ENCODE data around the gene SKIC8.

Gene SKIC8

DNA sequence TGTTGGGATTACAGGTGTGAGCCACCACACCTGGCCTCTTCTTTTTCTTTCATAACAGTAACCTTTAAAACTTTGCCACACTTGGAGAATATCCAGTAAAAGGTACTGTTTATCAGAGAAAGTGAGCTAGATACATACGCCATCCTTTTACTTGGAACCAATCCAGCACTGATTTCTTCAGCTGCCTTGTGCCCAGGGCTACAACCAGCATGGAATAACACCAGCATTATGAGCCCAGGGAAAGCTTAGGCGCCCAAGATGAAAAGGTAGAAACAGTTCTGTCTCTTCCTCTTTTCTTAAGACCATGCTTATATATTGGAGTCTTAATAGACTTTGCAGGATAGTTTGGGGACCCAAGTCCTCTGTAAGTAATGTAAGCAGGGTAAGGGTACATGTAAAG, 8.4 kb downstream of the SKIC8 start:
- DNase-seq: no peak

GRCh38 chr15:78290222-78290621, 9.2 kb downstream of the SKIC8 start:
- DNase-seq: no peak

DNA sequence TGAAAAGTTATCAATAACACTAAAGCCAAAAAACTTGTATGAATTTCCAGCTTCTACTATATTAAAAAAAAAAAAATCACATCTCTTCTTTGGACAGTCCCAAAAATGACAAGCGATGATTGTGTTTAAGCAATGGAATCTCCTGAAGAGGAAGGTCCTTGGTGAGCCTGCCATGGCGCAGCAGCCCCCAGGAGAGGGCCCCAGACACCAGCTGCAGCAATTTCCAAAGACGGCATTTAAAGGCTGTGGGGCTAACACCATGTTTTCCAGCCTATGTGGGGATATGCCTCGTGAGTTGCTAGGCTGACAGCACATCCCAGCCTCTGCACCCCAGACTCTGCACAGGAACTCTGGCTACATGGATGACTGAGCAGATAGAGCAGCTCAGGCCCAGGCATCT, 14.7 kb downstream of the SKIC8 start:
- peak; percentile 29 for DNase-seq

- DNase-seq: no peak
Measured at GRCh38 chr15:78282324-78282723, 17.1 kb downstream of the SKIC8 start.

- no peak for DNase-seq
Measured at GRCh38 chr15:78280319-78281072, 18.9 kb downstream of the SKIC8 start.

GRCh38 chr15:78276064-78276943, 23.1 kb downstream of the SKIC8 start:
- peak; percentile 90 for DNase-seq

GRCh38 chr15:78274994-78275393, 24.4 kb downstream of the SKIC8 start:
- DNase-seq: no peak

- DNase-seq: no peak
Measured at GRCh38 chr15:78272776-78273175, 26.6 kb downstream of the SKIC8 start.

DNA sequence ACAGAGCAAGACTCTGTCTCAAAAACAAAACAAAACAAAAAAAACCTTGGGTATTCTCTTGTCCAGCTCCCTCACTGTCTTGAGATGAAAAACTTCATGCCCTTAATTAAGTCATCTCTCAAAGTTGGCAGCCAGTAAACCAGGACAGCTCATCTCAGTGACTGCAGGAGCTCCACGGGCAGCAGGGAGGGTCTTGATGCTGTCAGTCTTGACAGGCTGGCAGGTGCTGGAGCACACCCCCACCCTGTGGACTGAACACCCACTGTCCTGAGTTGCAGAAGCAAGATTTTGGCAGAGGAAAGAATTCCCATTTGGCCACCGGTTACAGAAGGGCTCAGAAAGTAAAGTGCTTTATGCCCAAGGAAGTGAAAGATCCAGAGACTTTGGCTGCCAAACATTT, 27.1 kb downstream of the SKIC8 start:
- no peak for DNase-seq

DNA sequence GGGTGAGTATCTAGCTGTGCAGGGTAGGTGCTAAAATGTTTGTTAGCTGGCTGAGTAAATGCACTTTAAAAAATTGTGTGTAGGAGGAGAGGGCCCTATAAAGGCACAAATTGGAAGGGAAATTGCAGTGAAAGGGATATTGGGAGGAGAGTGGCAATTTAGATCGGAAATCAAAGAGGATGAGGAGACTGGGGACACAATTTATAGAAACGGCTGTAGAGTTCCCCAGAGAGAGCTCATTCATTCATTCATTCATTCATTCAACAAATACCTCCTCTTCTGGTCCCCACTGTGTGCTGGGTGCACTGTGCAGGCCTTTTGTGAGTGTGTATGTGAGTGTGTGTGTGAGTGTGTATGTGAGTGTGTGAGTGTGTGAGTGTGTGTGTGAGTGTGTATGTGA, 32.6 kb downstream of the SKIC8 start:
- no peak for DNase-seq

GRCh38 chr15:78266229-78266628, 33.2 kb downstream of the SKIC8 start:
- no peak for DNase-seq

DNA sequence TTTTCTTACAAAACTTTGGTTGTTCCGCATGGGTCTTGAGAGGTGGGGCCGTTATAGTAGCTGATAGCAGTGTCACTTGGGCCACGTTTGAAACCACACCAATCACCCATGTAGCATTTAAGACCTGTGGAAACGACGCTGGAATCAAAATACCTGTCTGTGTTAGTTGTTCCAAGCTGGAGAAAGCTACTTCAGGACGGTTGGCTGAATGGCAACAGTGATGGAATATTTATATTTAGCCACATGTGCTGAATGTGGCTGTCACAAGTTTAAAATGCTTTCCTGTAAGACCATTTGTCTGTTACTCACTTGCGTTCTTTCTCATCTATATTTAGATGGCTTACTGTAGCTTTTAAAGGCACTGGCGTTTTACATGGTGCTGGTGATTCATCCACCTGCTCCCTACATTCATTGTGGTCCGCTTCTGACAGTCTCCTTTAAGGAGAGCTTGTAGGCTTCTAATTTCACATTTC, 33.6 kb downstream of the SKIC8 start:
- DNase-seq: no peak

DNA sequence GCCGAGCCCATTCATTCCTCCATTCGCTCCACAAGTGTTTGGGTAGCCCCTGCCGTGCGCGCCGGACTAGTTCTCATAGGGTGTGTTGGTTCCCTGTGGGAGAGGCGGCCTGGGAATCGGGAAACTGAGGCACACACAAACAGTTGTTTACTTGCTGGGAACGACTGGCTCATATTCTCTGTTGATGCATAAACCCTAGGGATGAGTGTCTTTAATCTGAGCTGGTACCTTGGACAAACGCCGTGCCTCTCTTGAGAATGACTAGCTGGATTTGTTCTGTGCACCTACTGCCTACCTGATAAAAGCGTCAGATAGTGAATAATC, 34.3 kb downstream of the SKIC8 start:
- DNase-seq: no peak

DNA sequence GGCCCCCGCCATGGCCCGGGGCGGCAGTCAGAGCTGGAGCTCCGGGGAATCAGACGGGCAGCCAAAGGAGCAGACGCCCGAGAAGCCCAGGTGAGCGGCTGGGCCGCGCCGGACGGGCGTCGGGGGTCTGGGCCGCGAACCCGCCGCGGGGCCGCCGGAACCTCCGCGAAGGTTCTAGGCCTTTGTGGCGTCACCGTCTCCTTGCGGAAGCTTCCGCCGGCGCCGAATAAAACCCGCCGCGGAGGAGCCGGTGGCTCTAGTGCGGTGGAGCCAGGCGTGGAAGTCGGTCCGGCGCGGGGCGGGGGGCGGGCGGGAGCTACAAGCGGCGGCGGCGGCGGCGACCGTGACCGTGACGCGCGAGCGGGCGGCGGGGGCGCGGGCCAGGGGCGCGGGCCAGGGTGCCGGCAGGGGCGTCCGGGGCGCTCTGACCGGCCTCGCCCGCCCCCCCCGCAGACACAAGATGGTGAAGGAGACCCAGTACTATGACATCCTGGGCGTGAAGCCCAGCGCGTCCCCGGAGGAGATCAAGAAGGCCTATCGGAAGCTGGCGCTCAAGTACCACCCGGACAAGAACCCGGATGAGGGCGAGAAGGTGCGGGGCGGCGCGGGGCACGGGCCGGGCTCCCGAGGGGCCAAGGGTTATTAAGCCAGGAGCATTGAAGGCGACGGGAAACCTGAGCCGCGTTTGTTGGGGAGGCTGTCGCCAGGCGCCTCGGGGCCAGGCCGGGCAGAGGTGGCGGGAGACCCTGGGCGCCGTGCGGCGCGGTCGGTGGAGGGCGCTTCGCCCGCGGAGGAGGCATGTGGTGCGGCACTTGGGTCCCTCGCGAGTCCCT, 34.9 kb downstream of the SKIC8 start, which contains the start of gene DNAJA4:
TSS of gene DNAJA4 (plus strand) at position 259 of the 833 bp plus-strand sequence. CDS start at position 461, 202 bp downstream.
- peak; percentile 70 for DNase-seq

DNA sequence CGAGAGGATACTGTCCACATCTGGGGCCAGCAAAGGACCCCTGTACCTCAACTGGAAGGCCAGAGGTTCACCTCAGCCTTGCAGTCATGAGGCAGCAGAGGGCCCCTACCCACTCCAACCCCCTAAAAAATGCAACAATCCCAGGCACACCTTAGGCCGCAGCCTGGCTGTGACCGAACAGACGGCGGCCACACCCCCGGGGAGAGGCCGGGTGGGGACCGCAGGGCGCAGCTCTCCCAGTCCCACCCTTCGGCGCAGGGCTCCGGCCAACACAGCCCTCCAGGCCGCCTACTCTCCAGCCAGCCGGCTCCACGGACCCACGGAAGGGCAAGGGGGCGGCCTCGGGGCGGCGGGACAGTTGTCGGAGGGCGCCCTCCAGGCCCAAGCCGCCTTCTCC, 35.5 kb downstream of the SKIC8 start:
- DNase-seq: no peak

- DNase-seq: peak; percentile 84
Measured at GRCh38 chr15:78263351-78263781, 36.0 kb downstream of the SKIC8 start.

DNA sequence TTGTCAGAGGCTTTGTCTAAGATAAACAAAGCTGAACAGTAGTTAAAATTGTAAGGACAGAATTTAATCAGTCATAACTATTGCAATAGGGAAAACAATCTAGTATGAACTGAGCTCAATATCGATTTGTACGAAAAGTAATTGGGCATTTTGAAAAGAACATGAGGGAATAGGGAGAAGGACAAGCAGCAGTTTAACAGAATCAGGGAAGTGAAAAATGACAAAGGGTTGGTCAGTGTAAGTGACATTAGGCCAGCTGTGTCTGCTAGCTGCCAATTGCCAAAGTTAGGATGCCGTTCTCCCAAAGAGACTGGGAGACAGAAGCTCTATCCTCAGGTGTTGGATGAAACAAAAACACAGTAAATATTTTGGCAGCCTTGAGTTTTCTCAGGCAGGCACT, 38.3 kb downstream of the SKIC8 start:
- DNase-seq: no peak

DNA sequence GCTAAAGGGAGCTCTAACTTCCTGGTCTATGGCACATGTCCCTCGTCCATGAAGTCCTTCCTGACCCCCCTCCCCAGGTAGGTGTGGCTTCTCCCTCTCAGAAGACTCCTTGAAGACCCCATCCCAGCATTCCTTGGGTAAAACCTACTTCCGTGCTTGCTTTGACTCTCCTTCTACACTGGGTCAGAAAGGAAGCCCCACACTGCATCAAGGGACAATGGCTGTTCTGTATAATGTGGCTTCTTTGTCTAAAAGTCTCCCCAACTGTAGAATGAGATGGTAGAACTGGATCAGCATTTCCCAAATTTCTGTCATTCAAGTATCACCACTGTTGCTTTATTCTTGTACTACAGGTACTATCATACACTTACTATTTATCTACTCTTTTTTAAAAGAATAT, 38.9 kb downstream of the SKIC8 start:
- no peak for DNase-seq

DNA sequence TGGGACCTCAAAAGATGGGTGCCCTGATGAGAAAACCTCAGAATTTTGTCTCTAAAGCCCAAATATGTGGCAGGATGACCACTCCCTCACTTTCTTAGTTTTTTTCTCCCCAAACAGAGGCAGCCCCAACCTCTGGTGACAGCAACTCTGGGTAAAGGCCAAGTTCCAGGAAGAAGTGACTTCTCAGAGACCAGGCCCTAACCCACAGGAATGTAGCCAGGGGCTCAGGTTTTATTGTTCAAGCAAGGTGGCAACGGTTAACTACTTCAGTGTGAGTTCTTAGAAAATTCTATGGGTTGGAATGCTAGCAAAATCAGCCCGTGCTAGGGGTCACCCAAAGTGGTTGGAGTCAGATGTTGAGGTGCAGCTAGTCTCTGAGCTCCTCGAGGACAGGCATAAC, 40.2 kb downstream of the SKIC8 start:
- DNase-seq: no peak

- DNase-seq: no peak
Measured at GRCh38 chr15:78257681-78258080, 41.7 kb downstream of the SKIC8 start.

DNA sequence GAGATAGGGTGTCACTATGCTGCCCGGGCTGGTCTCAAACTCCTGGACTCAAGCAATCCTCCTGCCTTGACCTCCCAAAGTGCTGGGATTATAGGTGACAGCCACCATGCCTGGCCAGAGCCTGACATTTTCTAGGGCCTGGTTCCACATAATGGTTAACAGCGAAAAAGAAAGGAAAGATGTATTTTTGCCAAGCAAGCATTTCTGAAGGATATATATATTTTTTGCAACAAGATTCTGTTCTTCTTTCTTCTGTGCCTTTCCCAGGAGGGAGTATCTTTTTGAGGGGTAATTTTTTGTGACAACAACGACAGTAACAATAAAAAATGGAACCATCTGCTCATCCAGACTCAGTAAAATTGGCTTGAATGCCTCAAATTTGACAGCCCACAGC, 43.4 kb downstream of the SKIC8 start:
- no peak for DNase-seq

- DNase-seq: no peak
Measured at GRCh38 chr15:78255421-78256043, 43.9 kb downstream of the SKIC8 start.

- no peak for DNase-seq
Measured at GRCh38 chr15:78251136-78251535, 48.3 kb downstream of the SKIC8 start.
